Right ventricle myocardium inferior (tissue), 1 donor: ENCODE measurements around the gene DDX28. TPM values are rescaled to one million over a fixed set of nuclear protein-coding genes. Genes with fewer than 3 reads are reported as not detected.
"Not testable (repeated sequence)": the region's sequence is repeated elsewhere in the genome, so short reads cannot be mapped to it uniquely, and the experiment has no call there.

Source experiments
- ATAC-seq: fragments of 200-7000 bp; cut with Tn5 transposase; one replicate; pipeline ENCODE4 v1.9.1; 2020; ENCODE audit warnings: mild to moderate bottlenecking, moderate library complexity
- DNase-seq: peaks from one replicate; pipeline ENCODE4 v3.0.0; 2021; ENCODE audit errors: missing footprints
- intact Hi-C: fragments of 100-400 bp; cut with DNase I; formaldehyde crosslinking; loops from one replicate; pipeline ENCODE4 v1.11.0; 2022
- total RNA-seq: library from RNA; stranded (reverse); fragmentation: NEBNext Ultra II Directional; extraction: Animal tissue kit (Norgen Biotek cat#: 25700); gene quantifications from one replicate; pipeline ENCODE4 v1.2.1, GENCODE V29; 2021
- donor health status: DM: no; HTN: yes; CAD: no; lungs with severe emphysema.

Gene DDX28
- total RNA-seq, 1 donor from 2014 or later, result 7.5 TPM

- ATAC-seq (no peak), DNase-seq (no peak)
- intact Hi-C loops, result loop anchor here (1.0 to 2.0 kb wide), 4 partner anchors 15 to 369 kb away; no protein-coding TSS in a partner anchor
Measured at GRCh38 chr16:68041783-68042182, 18.8 kb upstream of the DDX28 start.

GRCh38 chr16:68040506-68041288, 17.7 kb upstream of the DDX28 start:
- intact Hi-C loops, result loop anchor here (1.0 to 2.0 kb wide), 5 partner anchors 14 to 368 kb away; no protein-coding TSS in a partner anchor
- ATAC-seq (peak; percentile 91), DNase-seq (peak; percentile 93)

GRCh38 chr16:68037841-68038597, 15.0 kb upstream of the DDX28 start:
- ATAC-seq, result no peak
- intact Hi-C loops, result no loop called here
- no peak for DNase-seq

GRCh38 chr16:68035227-68035626, 12.2 kb upstream of the DDX28 start:
- DNase-seq, result no peak
- intact Hi-C loops, result no loop called here
- ATAC-seq, result no peak

GRCh38 chr16:68033101-68033500, 10.1 kb upstream of the DDX28 start:
- ATAC-seq (no peak), DNase-seq (no peak)
- intact Hi-C loops, result no loop called here

- ATAC-seq (no peak), DNase-seq (no peak)
- intact Hi-C loops, result no loop called here
Measured at GRCh38 chr16:68031951-68032350, 8.9 kb upstream of the DDX28 start.

- intact Hi-C loops, DNase-seq, ATAC-seq: not testable (repeated sequence)
Measured at GRCh38 chr16:68030108-68030507, 7.1 kb upstream of the DDX28 start.

- intact Hi-C loops, result no loop called here
- no peak for DNase-seq
- no peak for ATAC-seq
Measured at GRCh38 chr16:68028996-68029395, 6.0 kb upstream of the DDX28 start.

GRCh38 chr16:68022278-68022727, 729 bp downstream of the DDX28 start:
- intact Hi-C loops, result loop anchor here (2.0 to 5.0 kb wide), 3 partner anchors 62 to 130 kb away; partner anchors contain the start of genes LCAT and PSKH1
- DNase-seq (no peak), ATAC-seq (no peak)

- no peak for ATAC-seq
- DNase-seq, result no peak
- intact Hi-C loops, result loop anchor here (5.0 kb wide), 1 partner anchor 79 kb away; the partner anchor contains the start of gene LCAT
Measured at GRCh38 chr16:68021490-68021889, 1.5 kb downstream of the DDX28 start.

GRCh38 chr16:68019167-68019680, 3.8 kb downstream of the DDX28 start:
- intact Hi-C loops, result no loop called here
- DNase-seq (no peak), ATAC-seq (no peak)

GRCh38 chr16:68015681-68016080, 7.4 kb downstream of the DDX28 start, which contains the start of gene DPEP2NB:
TSS of gene DPEP2NB (minus strand) at chr16:68015911. CDS start at chr16:68015770, 141 bp downstream.
- no peak for DNase-seq
- ATAC-seq, result no peak
- intact Hi-C loops, result no loop called here

- intact Hi-C loops, result no loop called here
- DNase-seq (no peak), ATAC-seq (no peak)
Measured at GRCh38 chr16:68013440-68013839, 9.6 kb downstream of the DDX28 start.

GRCh38 chr16:68009872-68010271, 13.2 kb downstream of the DDX28 start:
- DNase-seq, ATAC-seq, intact Hi-C loops: not testable (repeated sequence)

- intact Hi-C loops, result no loop called here
- DNase-seq (no peak), ATAC-seq (no peak)
Measured at GRCh38 chr16:68009157-68009735, 13.8 kb downstream of the DDX28 start.

- peak; percentile 77 for ATAC-seq
- intact Hi-C loops, result no loop called here
- DNase-seq, result no peak
Measured at GRCh38 chr16:68005786-68006286, 17.2 kb downstream of the DDX28 start.

GRCh38 chr16:68005211-68005610, 17.8 kb downstream of the DDX28 start:
- ATAC-seq, result no peak
- no peak for DNase-seq
- intact Hi-C loops, result no loop called here

GRCh38 chr16:68003031-68003430, 20.0 kb downstream of the DDX28 start:
- ATAC-seq (no peak), DNase-seq (no peak)
- intact Hi-C loops, result no loop called here

GRCh38 chr16:68000450-68000849, 22.6 kb downstream of the DDX28 start:
- no peak for DNase-seq
- no peak for ATAC-seq
- intact Hi-C loops, result no loop called here
